AG08395 (cell line): Measurements from ENCODE around the gene PPP1R2C.
A peak's percentile ranks its signal among the peaks of the same experiment; 100 is the strongest.

ENCODE experiments used
- DNase-seq: peaks from one replicate; pipeline ENCODE4 v3.0.0; 2012; ENCODE audit warnings: mixed read lengths, low spot score

PPP1R2C gene

GRCh38 chrX:42778096-42778495 is at the start of gene PPP1R2C:
PPP1R2C (minus strand) TSS chrX:42778163; CDS start chrX:42778079, 84 bp downstream.
- no peak for DNase-seq

- no peak for DNase-seq
Observed at GRCh38 chrX:42825201-42825600, 47.2 kb upstream of the PPP1R2C start.

- DNase-seq: no peak
Observed at GRCh38 chrX:42824541-42824940, 46.6 kb upstream of the PPP1R2C start.

GRCh38 chrX:42823443-42823842 is 45.5 kb upstream of the PPP1R2C start:
- DNase-seq: no peak

- DNase-seq: no peak
Observed at GRCh38 chrX:42821803-42822443, 44.0 kb upstream of the PPP1R2C start.

- no peak for DNase-seq
Observed at GRCh38 chrX:42818151-42818921, 40.4 kb upstream of the PPP1R2C start.

GRCh38 chrX:42809569-42809968 is 31.6 kb upstream of the PPP1R2C start:
- DNase-seq: no peak

- DNase-seq: no peak
Observed at GRCh38 chrX:42807393-42807792, 29.4 kb upstream of the PPP1R2C start.

- DNase-seq: no peak
Observed at GRCh38 chrX:42804524-42804923, 26.6 kb upstream of the PPP1R2C start.

GRCh38 chrX:42803320-42803719 is 25.4 kb upstream of the PPP1R2C start:
- DNase-seq: peak; percentile 30

GRCh38 chrX:42797651-42798269 is 19.8 kb upstream of the PPP1R2C start:
- DNase-seq: peak; percentile 57

- DNase-seq: no peak
Observed at GRCh38 chrX:42783451-42783850, 5.5 kb upstream of the PPP1R2C start.

- no peak for DNase-seq
Observed at GRCh38 chrX:42776195-42776594, 1.8 kb downstream of the PPP1R2C start.

- DNase-seq: no peak
Observed at GRCh38 chrX:42772874-42773273, 5.1 kb downstream of the PPP1R2C start.

- DNase-seq: no peak
Observed at GRCh38 chrX:42771506-42772335, 6.2 kb downstream of the PPP1R2C start.

- DNase-seq: no peak
Observed at GRCh38 chrX:42770566-42770965, 7.4 kb downstream of the PPP1R2C start.

- DNase-seq: no peak
Observed at GRCh38 chrX:42759881-42760280, 18.1 kb downstream of the PPP1R2C start.

GRCh38 chrX:42755815-42756214 is 22.1 kb downstream of the PPP1R2C start:
- peak; percentile 69 for DNase-seq

GRCh38 chrX:42754603-42755002 is 23.4 kb downstream of the PPP1R2C start:
- no peak for DNase-seq

- no peak for DNase-seq
Observed at GRCh38 chrX:42754115-42754514, 23.8 kb downstream of the PPP1R2C start.

- DNase-seq: no peak
Observed at GRCh38 chrX:42752730-42753129, 25.2 kb downstream of the PPP1R2C start.

- no peak for DNase-seq
Observed at GRCh38 chrX:42751573-42751972, 26.4 kb downstream of the PPP1R2C start.
